ENCODE results near the gene TBX6.
"Not testable (repeated sequence)": the region's sequence is repeated elsewhere in the genome, so short reads cannot be mapped to it uniquely, and the experiment has no call there.

Gene TBX6

GRCh38 chr16:30120340-30121105 is 28.8 kb upstream of the TBX6 start:
- TF ChIP-seq CTCF (IDR thresholded peaks at IDR 0.05; ENCODE audit: insufficient read depth, low read length, missing control alignments) = no peak
- CTCF ChIA-PET = interaction anchor here (1.3 to 3.3 kb wide), 2 partner anchors 9 to 289 kb away, joined by 3 to 28 read pairs; partner anchors contain the start of gene GDPD3

GRCh38 chr16:30119428-30119827 is 27.7 kb upstream of the TBX6 start:
- ChIA-PET POLR2A (no interaction called here), CTCF (interaction anchor here (0.8 to 3.3 kb wide), 2 partner anchors 8 to 28 kb away, joined by 4 to 28 read pairs; partner anchors contain the start of genes GDPD3 and TBX6)
- no peak for TF ChIP-seq CTCF (IDR thresholded peaks at IDR 0.05; ENCODE audit: insufficient read depth, low read length, missing control alignments)
- no peak for DNase-seq (ENCODE audit: low read depth, low spot score)
- no peak overlapping the region for H3K4me3 ChIP-seq (ENCODE audit: low read depth, low read length)

More at GRCh38 chr16:30120340-30121105, 28.8 kb upstream of the TBX6 start:
- no peak overlapping the region for H3K4me3 ChIP-seq (ENCODE audit: low read depth, low read length)
- no peak for DNase-seq (ENCODE audit: low read depth, low spot score)
- POLR2A ChIA-PET = interaction anchor here (0.6 kb wide), 1 partner anchor 31 kb away, joined by 3 read pairs; no protein-coding TSS in a partner anchor

- ChIA-PET POLR2A (no interaction called here), CTCF (interaction anchor here (1.3 kb wide), 1 partner anchor 26 kb away, joined by 5 read pairs; the partner anchor contains the start of gene TBX6)
- no peak overlapping the region for H3K4me3 ChIP-seq (ENCODE audit: low read depth, low read length)
- TF ChIP-seq CTCF (IDR thresholded peaks at IDR 0.05; ENCODE audit: insufficient read depth, low read length, missing control alignments) = no peak
- DNase-seq (ENCODE audit: low read depth, low spot score) = no peak
Measured at GRCh38 chr16:30117768-30118167, 26.0 kb upstream of the TBX6 start.

- ChIA-PET POLR2A (no interaction called here), CTCF (no interaction called here)
- TF ChIP-seq CTCF (IDR thresholded peaks at IDR 0.05; ENCODE audit: insufficient read depth, low read length, missing control alignments) = no peak
- no peak for DNase-seq (ENCODE audit: low read depth, low spot score)
- H3K4me3 ChIP-seq (ENCODE audit: low read depth, low read length) = no peak overlapping the region
Measured at GRCh38 chr16:30116291-30117207, 24.8 kb upstream of the TBX6 start.

- no peak for DNase-seq (ENCODE audit: low read depth, low spot score)
- H3K4me3 ChIP-seq (ENCODE audit: low read depth, low read length) = no peak overlapping the region
- no peak for TF ChIP-seq CTCF (IDR thresholded peaks at IDR 0.05; ENCODE audit: insufficient read depth, low read length, missing control alignments)
- POLR2A ChIA-PET = no interaction called here
- CTCF ChIA-PET = interaction anchor here (1.3 to 6.6 kb wide), 4 partner anchors 13 to 67 kb away, joined by 3 to 82 read pairs (median 6); partner anchors contain the start of gene TBX6
Measured at GRCh38 chr16:30115238-30115637, 23.5 kb upstream of the TBX6 start.

GRCh38 chr16:30114833-30115232 is 23.1 kb upstream of the TBX6 start:
- POLR2A ChIA-PET; H3K4me3 ChIP-seq (ENCODE audit: low read depth, low read length); DNase-seq (ENCODE audit: low read depth, low spot score): not testable (repeated sequence)
- CTCF ChIA-PET = interaction anchor here (1.3 to 6.6 kb wide), 6 partner anchors 13 to 295 kb away, joined by 3 to 82 read pairs (median 4); partner anchors contain the start of gene TBX6

Data from AG04449 (cell line).